GM12865 (cell line): Measurements from ENCODE around the gene BEAN1.

Source experiments
- DNase-seq: peaks from one replicate; pipeline ENCODE4 v3.0.0; 2010; ENCODE audit warnings: low read depth
- H3K4me3 ChIP-seq: 2 replicates; pipeline ENCODE4 v1.5.1; 2011; ENCODE audit warnings: mild to moderate bottlenecking, low read depth, low read length, control low read depth
- TF ChIP-seq, protein P1 (sequence below): IDR thresholded peaks from 2 replicates; pipeline ENCODE4 v1.5.1; 2011; ENCODE audit warnings: low read length, control low read depth, low read depth, inconsistent platforms; ENCODE audit not compliant: insufficient read depth; ENCODE audit errors: missing control alignments

Gene BEAN1

GRCh38 chr16:66397736-66398433 lies 29.2 kb upstream of the BEAN1 start:
- TF ChIP-seq, protein P1, sequence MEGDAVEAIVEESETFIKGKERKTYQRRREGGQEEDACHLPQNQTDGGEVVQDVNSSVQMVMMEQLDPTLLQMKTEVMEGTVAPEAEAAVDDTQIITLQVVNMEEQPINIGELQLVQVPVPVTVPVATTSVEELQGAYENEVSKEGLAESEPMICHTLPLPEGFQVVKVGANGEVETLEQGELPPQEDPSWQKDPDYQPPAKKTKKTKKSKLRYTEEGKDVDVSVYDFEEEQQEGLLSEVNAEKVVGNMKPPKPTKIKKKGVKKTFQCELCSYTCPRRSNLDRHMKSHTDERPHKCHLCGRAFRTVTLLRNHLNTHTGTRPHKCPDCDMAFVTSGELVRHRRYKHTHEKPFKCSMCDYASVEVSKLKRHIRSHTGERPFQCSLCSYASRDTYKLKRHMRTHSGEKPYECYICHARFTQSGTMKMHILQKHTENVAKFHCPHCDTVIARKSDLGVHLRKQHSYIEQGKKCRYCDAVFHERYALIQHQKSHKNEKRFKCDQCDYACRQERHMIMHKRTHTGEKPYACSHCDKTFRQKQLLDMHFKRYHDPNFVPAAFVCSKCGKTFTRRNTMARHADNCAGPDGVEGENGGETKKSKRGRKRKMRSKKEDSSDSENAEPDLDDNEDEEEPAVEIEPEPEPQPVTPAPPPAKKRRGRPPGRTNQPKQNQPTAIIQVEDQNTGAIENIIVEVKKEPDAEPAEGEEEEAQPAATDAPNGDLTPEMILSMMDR: no peak
- DNase-seq: no peak
- H3K4me3 ChIP-seq: no peak overlapping the region

DNA sequence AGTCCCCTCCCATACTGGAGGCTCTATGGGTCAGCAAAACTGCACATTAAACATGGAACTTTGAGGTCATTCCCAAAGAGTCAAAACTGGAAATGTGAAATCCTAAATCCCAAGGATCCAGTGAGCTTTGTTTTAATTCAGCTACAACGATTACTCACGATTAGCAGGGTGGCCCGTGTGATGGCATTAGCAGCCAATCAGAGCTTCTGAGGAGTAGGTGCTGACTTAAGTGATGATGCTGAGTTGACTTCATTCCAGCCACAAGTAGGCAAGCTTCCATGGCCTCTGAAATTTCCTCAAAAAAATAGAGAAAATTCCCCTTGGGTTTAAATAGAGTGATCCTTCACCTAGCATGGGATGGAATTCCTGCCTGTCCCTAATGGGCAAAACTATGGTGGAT lies 28.1 kb upstream of the BEAN1 start:
- TF ChIP-seq, protein P1: no peak
- H3K4me3 ChIP-seq: no peak overlapping the region
- no peak for DNase-seq

GRCh38 chr16:66399930-66400329 lies 27.2 kb upstream of the BEAN1 start:
- no peak for DNase-seq
- TF ChIP-seq, protein P1: no peak
- H3K4me3 ChIP-seq: no peak overlapping the region

DNA sequence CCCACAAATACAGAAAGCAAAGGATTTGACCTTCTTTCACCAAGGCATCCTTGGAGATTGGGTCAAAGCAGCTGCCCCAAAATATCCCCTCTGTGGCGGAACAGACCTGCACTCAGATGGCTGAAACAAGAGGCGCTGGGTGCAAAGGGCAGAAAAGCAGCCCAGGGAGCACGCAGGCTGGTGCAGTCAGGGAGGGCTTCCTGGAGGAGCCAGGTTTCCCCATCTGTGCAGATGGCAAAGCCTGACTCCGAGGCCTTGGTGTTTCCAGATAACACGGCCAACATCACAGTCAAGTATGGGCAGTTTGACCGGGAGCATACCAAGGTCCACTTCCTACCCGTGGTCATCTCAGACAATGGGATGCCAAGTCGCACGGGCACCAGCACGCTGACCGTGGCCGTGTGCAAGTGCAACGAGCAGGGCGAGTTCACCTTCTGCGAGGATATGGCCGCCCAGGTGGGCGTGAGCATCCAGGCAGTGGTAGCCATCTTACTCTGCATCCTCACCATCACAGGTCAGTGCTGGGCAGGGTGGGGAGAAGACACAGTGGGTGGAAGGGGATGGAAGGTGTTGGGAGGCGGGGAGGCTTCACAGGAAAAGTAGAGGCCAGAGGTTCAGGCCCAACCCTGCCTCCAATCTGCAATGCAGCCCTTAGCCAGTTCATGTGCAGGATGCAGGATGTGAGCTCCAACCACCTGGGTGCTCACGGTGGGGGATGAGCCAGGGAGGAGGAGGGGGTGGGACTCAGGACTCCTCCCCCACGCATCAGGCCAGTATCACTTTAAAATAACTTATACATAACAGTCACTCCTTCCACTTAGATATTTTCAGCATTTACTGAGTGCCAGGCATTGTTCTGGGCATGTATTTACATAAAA lies 26.4 kb upstream of the BEAN1 start:
- TF ChIP-seq, protein P1: no peak
- H3K4me3 ChIP-seq: no peak overlapping the region
- DNase-seq: no peak

DNA sequence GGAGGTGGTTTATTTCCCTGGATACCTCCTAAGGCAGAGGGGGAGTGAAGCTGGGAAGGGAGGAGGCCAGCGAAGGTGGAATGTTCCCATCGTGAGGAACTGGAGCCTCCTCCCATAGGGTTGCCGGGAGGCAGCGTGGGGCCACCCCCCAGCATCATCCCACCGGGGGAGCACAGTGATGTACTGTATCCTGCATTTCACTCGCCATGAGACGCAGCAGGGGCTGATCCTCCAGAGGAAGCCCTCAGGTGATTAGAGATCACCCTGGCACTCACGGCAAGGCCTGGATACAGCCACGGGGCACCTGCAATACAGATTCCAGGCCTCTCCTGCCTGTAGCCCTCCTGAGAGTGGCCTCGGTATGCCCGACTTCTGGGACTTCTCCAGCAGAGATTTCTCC lies 25.5 kb upstream of the BEAN1 start:
- TF ChIP-seq, protein P1: no peak
- DNase-seq: no peak
- no peak overlapping the region for H3K4me3 ChIP-seq

- TF ChIP-seq, protein P1: no peak
- no peak overlapping the region for H3K4me3 ChIP-seq
- DNase-seq: no peak
Observed at GRCh38 chr16:66402166-66402565, 24.9 kb upstream of the BEAN1 start.
